ENCODE measurements around the gene SEC14L6. TPM values are rescaled to one million over a fixed set of nuclear protein-coding genes. Genes with fewer than 3 reads are reported as not detected.
"Not testable (repeated sequence)": the region's sequence is repeated elsewhere in the genome, so short reads cannot be mapped to it uniquely, and the experiment has no call there.

Gene SEC14L6
- polyA plus RNA-seq, 3 donors: not detected

DNA sequence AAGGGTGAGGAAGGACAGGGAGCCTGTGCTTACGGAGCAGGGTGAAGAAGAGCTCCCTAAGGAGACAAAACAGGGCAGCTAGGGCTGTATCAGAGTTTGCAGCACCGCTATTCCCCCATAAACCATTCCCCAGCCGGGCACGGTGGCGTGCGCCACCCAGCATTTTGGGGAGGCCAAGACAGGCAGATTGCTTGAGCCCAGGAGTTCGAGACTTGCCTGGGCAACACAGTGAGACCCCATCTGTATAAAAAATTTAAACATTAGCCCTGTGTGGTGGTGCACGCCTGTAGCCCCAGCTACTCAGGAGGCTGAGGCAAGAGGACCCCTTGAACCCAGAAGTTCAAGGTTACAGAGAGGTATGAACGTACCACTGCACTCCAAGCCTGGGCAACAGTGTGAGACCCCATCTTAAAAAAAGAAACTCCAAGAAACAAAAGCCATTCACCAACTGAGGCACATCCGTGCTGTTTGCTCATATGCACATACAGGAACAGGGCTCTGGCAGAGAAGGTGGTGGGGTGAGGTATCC lies 23.2 kb upstream of the SEC14L6 start:
- H3K27me3 Mint-ChIP-seq (ENCODE audit: low read depth in 3 of 3): peaks cover 16 to 23% (median 21%) of the 10 kb centered on the region in 3 donors
- Histone ChIP-seq H3K27ac (ENCODE audit: low read depth in 1 of 2, low read length in 2 of 2) (no peak overlapping the region), H3K9me3 (replicated peaks in 1 of 2; ENCODE audit: control insufficient read depth in 1 of 2, insufficient read depth in 1 of 2, low read length in 2 of 2) (no peaks in the 10 kb centered on the region), H3K79me2 (ENCODE audit: insufficient read depth, low read length) (no peaks in the 10 kb centered on the region), H3K4me3 (replicated peaks in 1 of 3; ENCODE audit: low read depth in 2 of 3, low read length in 3 of 3) (no peak overlapping the region), H3K4me2 (replicated peaks; ENCODE audit: extremely low read depth, low read length, poor library complexity, severe bottlenecking) (no peak overlapping the region), H3K36me3 (replicated peaks in 1 of 2; ENCODE audit: control insufficient read depth in 1 of 2, insufficient read depth in 2 of 2, low read length in 2 of 2) (no peaks in the 10 kb centered on the region), H2AFZ (ENCODE audit: insufficient read depth, low read depth, low read length, poor library complexity, severe bottlenecking) (no peak overlapping the region), H3K4me1 (ENCODE audit: control insufficient read depth in 1 of 2, insufficient read depth in 2 of 2, low read length in 2 of 2) (no peaks in the 10 kb centered on the region), H3K9ac (ENCODE audit: insufficient read depth, low read length, poor library complexity, severe bottlenecking) (no peak overlapping the region), H4K20me1 (ENCODE audit: insufficient read depth, low read length) (no peaks in the 10 kb centered on the region), H3K27me3 (ENCODE audit: control insufficient read depth in 2 of 2, insufficient read depth in 2 of 2, low read length in 2 of 2) (peaks cover 0 to 14% of the 10 kb centered on the region in 2 donors)
- H3K4me3 Mint-ChIP-seq: no peak overlapping the region
- H3K4me1 Mint-ChIP-seq: peaks cover under 1% of the 10 kb centered on the region
- DNase-seq: no peak
- H3K36me3 Mint-ChIP-seq: no peaks in the 10 kb centered on the region
- intact Hi-C loops (cut with micrococcal nuclease): loop anchor here in 1 of 2 donors (10.0 kb wide), 1 partner anchor 185 kb away; no protein-coding TSS in a partner anchor
- peaks cover 0 to 3% (median 0%) of the 10 kb centered on the region in 7 donors for H3K9me3 Mint-ChIP-seq
- TF ChIP-seq, protein P1, sequence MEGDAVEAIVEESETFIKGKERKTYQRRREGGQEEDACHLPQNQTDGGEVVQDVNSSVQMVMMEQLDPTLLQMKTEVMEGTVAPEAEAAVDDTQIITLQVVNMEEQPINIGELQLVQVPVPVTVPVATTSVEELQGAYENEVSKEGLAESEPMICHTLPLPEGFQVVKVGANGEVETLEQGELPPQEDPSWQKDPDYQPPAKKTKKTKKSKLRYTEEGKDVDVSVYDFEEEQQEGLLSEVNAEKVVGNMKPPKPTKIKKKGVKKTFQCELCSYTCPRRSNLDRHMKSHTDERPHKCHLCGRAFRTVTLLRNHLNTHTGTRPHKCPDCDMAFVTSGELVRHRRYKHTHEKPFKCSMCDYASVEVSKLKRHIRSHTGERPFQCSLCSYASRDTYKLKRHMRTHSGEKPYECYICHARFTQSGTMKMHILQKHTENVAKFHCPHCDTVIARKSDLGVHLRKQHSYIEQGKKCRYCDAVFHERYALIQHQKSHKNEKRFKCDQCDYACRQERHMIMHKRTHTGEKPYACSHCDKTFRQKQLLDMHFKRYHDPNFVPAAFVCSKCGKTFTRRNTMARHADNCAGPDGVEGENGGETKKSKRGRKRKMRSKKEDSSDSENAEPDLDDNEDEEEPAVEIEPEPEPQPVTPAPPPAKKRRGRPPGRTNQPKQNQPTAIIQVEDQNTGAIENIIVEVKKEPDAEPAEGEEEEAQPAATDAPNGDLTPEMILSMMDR (IDR thresholded peaks at IDR 0.05): no peak
- WGBS (ENCODE audit: insufficient coverage): 98% methylated on average over 7 of the region's 10 CpGs
- no peak overlapping the region for H3K27ac Mint-ChIP-seq

DNA sequence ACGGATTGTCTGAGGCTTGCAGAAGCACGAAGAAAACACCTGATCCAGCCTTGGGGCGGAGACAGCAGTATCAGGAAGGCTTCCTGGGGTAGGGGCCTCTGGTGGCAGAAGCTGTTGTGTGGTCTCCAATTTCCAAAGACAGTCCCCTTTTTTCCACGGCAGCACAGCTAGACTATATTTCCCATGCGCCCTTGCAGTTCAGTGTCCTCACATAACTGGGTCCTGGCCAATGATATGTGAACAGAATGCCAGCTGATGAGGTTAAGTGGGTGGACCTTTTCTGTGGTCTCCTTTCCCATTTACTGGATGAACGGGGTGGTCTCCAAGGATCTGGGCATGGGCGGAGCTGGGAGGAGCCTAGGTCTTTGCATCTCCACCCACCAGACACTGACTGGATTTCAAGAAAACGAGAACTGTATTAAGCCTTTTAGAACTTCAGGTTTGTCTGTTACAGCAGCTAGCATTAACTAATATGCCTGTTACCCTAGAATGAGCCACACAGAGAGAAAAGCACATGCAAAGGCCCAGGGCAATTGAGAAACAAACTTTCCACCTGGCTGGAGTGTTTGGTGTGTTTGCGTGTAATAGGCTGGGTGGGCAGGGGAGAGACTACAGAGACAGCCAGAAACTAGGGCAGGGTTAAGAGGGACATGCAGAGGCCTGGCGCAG lies 21.7 kb upstream of the SEC14L6 start:
- no peak overlapping the region for H3K4me3 Mint-ChIP-seq
- no peak overlapping the region for H3K27ac Mint-ChIP-seq
- Histone ChIP-seq H3K27ac (ENCODE audit: low read depth in 1 of 2, low read length in 2 of 2) (no peak overlapping the region), H3K79me2 (ENCODE audit: insufficient read depth, low read length) (no peaks in the 10 kb centered on the region), H3K36me3 (replicated peaks in 1 of 2; ENCODE audit: control insufficient read depth in 1 of 2, insufficient read depth in 2 of 2, low read length in 2 of 2) (no peaks in the 10 kb centered on the region), H3K4me3 (replicated peaks in 1 of 3; ENCODE audit: low read depth in 2 of 3, low read length in 3 of 3) (no peak overlapping the region), H3K9me3 (replicated peaks in 1 of 2; ENCODE audit: control insufficient read depth in 1 of 2, insufficient read depth in 1 of 2, low read length in 2 of 2) (no peaks in the 10 kb centered on the region), H3K9ac (ENCODE audit: insufficient read depth, low read length, poor library complexity, severe bottlenecking) (no peak overlapping the region), H2AFZ (ENCODE audit: insufficient read depth, low read depth, low read length, poor library complexity, severe bottlenecking) (no peak overlapping the region), H3K27me3 (ENCODE audit: control insufficient read depth in 2 of 2, insufficient read depth in 2 of 2, low read length in 2 of 2) (peaks cover 0 to 3% of the 10 kb centered on the region in 2 donors), H4K20me1 (ENCODE audit: insufficient read depth, low read length) (no peaks in the 10 kb centered on the region), H3K4me2 (replicated peaks; ENCODE audit: extremely low read depth, low read length, poor library complexity, severe bottlenecking) (no peak overlapping the region), H3K4me1 (ENCODE audit: control insufficient read depth in 1 of 2, insufficient read depth in 2 of 2, low read length in 2 of 2) (no peaks in the 10 kb centered on the region)
- H3K9me3 Mint-ChIP-seq: peaks cover 0 to 3% (median 0%) of the 10 kb centered on the region in 7 donors
- no peaks in the 10 kb centered on the region for H3K4me1 Mint-ChIP-seq
- TF ChIP-seq, protein P1 (IDR thresholded peaks at IDR 0.05): no peak
- DNase-seq: no peak
- peaks cover 6 to 14% (median 14%) of the 10 kb centered on the region in 3 donors for H3K27me3 Mint-ChIP-seq (ENCODE audit: low read depth in 3 of 3)
- H3K36me3 Mint-ChIP-seq: no peaks in the 10 kb centered on the region
- WGBS (ENCODE audit: insufficient coverage): 73% methylated on average over 5 of the region's 10 CpGs
- intact Hi-C loops (cut with micrococcal nuclease): loop anchor here in 1 of 2 donors (10.0 kb wide), 1 partner anchor 187 kb away; no protein-coding TSS in a partner anchor

DNA sequence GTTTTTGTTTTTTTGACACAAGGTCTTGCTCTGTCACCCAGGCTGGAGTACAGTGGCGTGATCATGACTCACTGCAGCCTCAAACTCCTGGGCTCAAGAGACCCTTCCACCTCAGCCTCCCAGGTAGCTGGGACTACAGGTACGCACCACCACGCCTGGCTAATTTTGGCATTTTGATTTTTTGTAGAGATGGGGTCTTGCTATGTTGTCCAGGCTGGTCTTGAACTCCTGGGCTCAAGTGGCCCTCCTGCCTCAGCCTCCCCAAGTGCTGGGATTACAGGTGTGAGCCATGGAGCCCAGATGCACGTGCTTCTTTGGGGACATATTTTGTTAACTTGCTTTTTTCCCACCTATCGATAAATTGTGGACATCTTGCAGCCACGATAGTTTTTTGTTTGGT lies 20.7 kb upstream of the SEC14L6 start:
- H2AFZ ChIP-seq (ENCODE audit: insufficient read depth, low read depth, low read length, poor library complexity, severe bottlenecking); H3K9ac ChIP-seq (ENCODE audit: insufficient read depth, low read length, poor library complexity, severe bottlenecking); H3K36me3 ChIP-seq (replicated peaks in 1 of 2; ENCODE audit: control insufficient read depth in 1 of 2, insufficient read depth in 2 of 2, low read length in 2 of 2); H3K27ac ChIP-seq (ENCODE audit: low read depth in 1 of 2, low read length in 2 of 2); H3K36me3 Mint-ChIP-seq; H3K4me1 Mint-ChIP-seq; H3K4me2 ChIP-seq (replicated peaks; ENCODE audit: extremely low read depth, low read length, poor library complexity, severe bottlenecking); H4K20me1 ChIP-seq (ENCODE audit: insufficient read depth, low read length); H3K4me1 ChIP-seq (ENCODE audit: control insufficient read depth in 1 of 2, insufficient read depth in 2 of 2, low read length in 2 of 2); H3K27me3 ChIP-seq (ENCODE audit: control insufficient read depth in 2 of 2, insufficient read depth in 2 of 2, low read length in 2 of 2); H3K4me3 Mint-ChIP-seq; H3K9me3 ChIP-seq (replicated peaks in 1 of 2; ENCODE audit: control insufficient read depth in 1 of 2, insufficient read depth in 1 of 2, low read length in 2 of 2); H3K79me2 ChIP-seq (ENCODE audit: insufficient read depth, low read length); H3K4me3 ChIP-seq (replicated peaks in 1 of 3; ENCODE audit: low read depth in 2 of 3, low read length in 3 of 3); DNase-seq; H3K9me3 Mint-ChIP-seq: not testable (repeated sequence)
- H3K27ac Mint-ChIP-seq: peak overlapping the region in 1 of 7 donors; percentile 4
- intact Hi-C loops (cut with micrococcal nuclease): loop anchor here in 1 of 2 donors (10.0 kb wide), 1 partner anchor 188 kb away; no protein-coding TSS in a partner anchor
- 100% methylated on average over 3 of the region's 6 CpGs for WGBS (ENCODE audit: insufficient coverage)
- peaks cover 6 to 14% (median 9%) of the 10 kb centered on the region in 3 donors for H3K27me3 Mint-ChIP-seq (ENCODE audit: low read depth in 3 of 3)

All from CD14-positive monocyte (primary cell).